Endodermal cell (in vitro differentiated cells): Measurements from ENCODE around the gene JARID2. TPM values are rescaled to one million over a fixed set of nuclear protein-coding genes. Genes with fewer than 3 reads are reported as not detected.

Experiments
- DNase-seq: peaks from one replicate; pipeline ENCODE4 v3.0.0-alpha.2; 2017
- H3K27ac ChIP-seq: 2 replicates; pipeline ENCODE4 v1.5.1; 2013; ENCODE audit warnings: mild to moderate bottlenecking, low read depth, low read length, moderate library complexity
- H3K27me3 ChIP-seq: 2 replicates; pipeline ENCODE4 v1.6.1; 2013; ENCODE audit warnings: mild to moderate bottlenecking, low read length, moderate library complexity; ENCODE audit not compliant: insufficient read depth, control insufficient read depth, poor library complexity, severe bottlenecking
- H3K36me3 ChIP-seq: 2 replicates; pipeline ENCODE4 v1.7.0; 2013; ENCODE audit warnings: mild to moderate bottlenecking, low read length, moderate library complexity; ENCODE audit not compliant: control insufficient read depth, insufficient read depth
- H3K4me1 ChIP-seq: one replicate; pipeline ENCODE4 v1.7.0; 2013; ENCODE audit warnings: low read length; ENCODE audit not compliant: control insufficient read depth, insufficient read depth
- H3K4me3 ChIP-seq: 2 replicates; pipeline ENCODE4 v1.5.1; 2013; ENCODE audit warnings: mild to moderate bottlenecking, low read length, moderate library complexity
- H3K9ac ChIP-seq: 2 replicates; pipeline ENCODE4 v1.6.1; 2013; ENCODE audit warnings: mild to moderate bottlenecking, low read length, moderate library complexity; ENCODE audit not compliant: poor library complexity, severe bottlenecking; ENCODE audit errors: extremely low read depth
- H3K9me3 ChIP-seq: 2 replicates; pipeline ENCODE4 v1.6.1; 2013; ENCODE audit warnings: mild to moderate bottlenecking, low read length, moderate library complexity; ENCODE audit not compliant: control insufficient read depth
- H3K27ac Mint-ChIP-seq: 2 replicates; pipeline ENCODE4 v1.8.0; 2020; ENCODE audit warnings: mixed read lengths
- H3K27me3 Mint-ChIP-seq: 2 replicates; pipeline ENCODE4 v1.8.0; 2021; ENCODE audit warnings: mild to moderate bottlenecking, mixed read lengths; ENCODE audit not compliant: insufficient read depth
- H3K36me3 Mint-ChIP-seq: 2 replicates; pipeline ENCODE4 v1.8.0; 2020; ENCODE audit warnings: low read depth, mixed read lengths
- H3K4me1 Mint-ChIP-seq: 2 replicates; pipeline ENCODE4 v1.8.0; 2020; ENCODE audit warnings: mixed read lengths
- H3K4me3 Mint-ChIP-seq: 2 replicates; pipeline ENCODE4 v1.8.0; 2020; ENCODE audit warnings: mild to moderate bottlenecking, moderate library complexity, mixed read lengths
- H3K9me3 Mint-ChIP-seq: 2 replicates; pipeline ENCODE4 v1.8.0; 2020; ENCODE audit warnings: mild to moderate bottlenecking, mixed read lengths
- CTCF ChIP-seq: fragments of 200-600 bp; sonication (generic); conservative IDR thresholded peaks from 2 replicates; pipeline ENCODE4 v1.5.0; 2021; ENCODE audit warnings: antibody characterized with exemption, mild to moderate bottlenecking
- WGBS, 2 experiments: methylation state at CpG; one replicate each; pipeline versions ENCODE4 v1.1.5 to v1.1.7; 2013; ENCODE audit warnings: missing lambda C conversion rate in 2 of 2, mixed read lengths in 1 of 2; ENCODE audit not compliant: insufficient coverage in 1 of 2, insufficient read length in 1 of 2; 5-methylcytosine and 5-hydroxymethylcytosine counted together
- total RNA-seq, 2 donors: library from RNA; stranded (reverse); fragmentation: NEBNext Ultra II Directional in 1 of 2; extraction: Animal tissue kit (Norgen Biotek cat#: 25700) in 1 of 2; gene quantifications; 2 replicates in 1 of 2; 3 replicates in 1 of 2; pipeline ENCODE4 v1.2.1, GENCODE V29; 2021

The JARID2 gene
- total RNA-seq, 2 donors from 2014 or later: 42.5 to 77.0 TPM

GRCh38 chr6:15363523-15364400 lies 117.9 kb downstream of the JARID2 start:
- WGBS, 2 experiments: 77 to 88% methylated on average over 3 to 9 of the region's 9 CpGs
- Mint-ChIP-seq H3K4me3 (no peak overlapping the region), H3K9me3 (no peaks in the 10 kb centered on the region), H3K27me3 (no peaks in the 10 kb centered on the region), H3K27ac (no peak overlapping the region), H3K36me3 (no peaks in the 10 kb centered on the region), H3K4me1 (peaks cover 23% of the 10 kb centered on the region)
- TF ChIP-seq CTCF: peak; percentile 44
- H3K36me3 ChIP-seq: no peaks in the 10 kb centered on the region
- no peaks in the 10 kb centered on the region for H3K27me3 ChIP-seq
- H3K4me1 ChIP-seq: peaks cover 14% of the 10 kb centered on the region
- H3K27ac ChIP-seq: peak overlapping the region; percentile 62
- no peaks in the 10 kb centered on the region for H3K9me3 ChIP-seq
- H3K9ac ChIP-seq: no peak overlapping the region
- peak; percentile 30 for DNase-seq
- H3K4me3 ChIP-seq: no peak overlapping the region

DNA sequence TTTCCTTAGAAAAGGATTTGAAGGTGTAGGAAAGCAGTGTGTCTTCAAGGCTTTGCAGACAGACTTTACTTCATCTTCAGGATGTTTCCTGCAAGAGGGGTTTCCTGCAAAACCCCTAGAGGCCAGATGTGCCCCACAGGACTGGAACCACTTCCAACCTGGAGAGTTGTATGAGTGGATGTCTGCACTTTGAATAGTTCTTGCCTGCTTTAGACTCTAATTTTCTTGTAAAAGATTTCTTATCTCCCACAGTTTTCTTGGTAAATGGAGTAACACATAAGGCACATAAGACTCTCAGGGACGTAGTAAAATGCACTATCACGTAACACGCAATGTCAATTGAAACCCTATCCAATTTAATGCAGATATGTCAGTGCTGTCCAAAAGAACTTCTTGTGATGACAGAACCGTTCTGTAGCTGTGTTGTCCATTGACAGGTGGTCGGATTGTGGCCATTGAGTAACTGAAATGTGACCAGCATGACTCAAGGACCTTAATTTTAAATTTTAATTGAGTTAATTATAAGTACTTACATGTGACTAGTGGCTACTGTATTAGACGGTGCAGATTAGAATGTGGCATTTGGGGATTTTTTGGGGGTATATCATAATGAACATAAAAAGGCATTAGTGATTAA lies 118.7 kb downstream of the JARID2 start:
- peak; percentile 38 for DNase-seq
- peaks cover 8% of the 10 kb centered on the region for H3K4me1 ChIP-seq
- H3K9ac ChIP-seq: no peak overlapping the region
- TF ChIP-seq CTCF: peak; percentile 10
- Mint-ChIP-seq H3K4me3 (no peak overlapping the region), H3K4me1 (peaks cover 18% of the 10 kb centered on the region), H3K36me3 (no peaks in the 10 kb centered on the region), H3K9me3 (no peaks in the 10 kb centered on the region), H3K27ac (no peak overlapping the region), H3K27me3 (no peaks in the 10 kb centered on the region)
- H3K36me3 ChIP-seq: no peaks in the 10 kb centered on the region
- H3K4me3 ChIP-seq: no peak overlapping the region
- WGBS, 2 experiments: 88 to 95% methylated on average over 3 to 5 of the region's 6 CpGs
- peak overlapping the region; percentile 62 for H3K27ac ChIP-seq
- no peaks in the 10 kb centered on the region for H3K9me3 ChIP-seq
- no peaks in the 10 kb centered on the region for H3K27me3 ChIP-seq

DNA sequence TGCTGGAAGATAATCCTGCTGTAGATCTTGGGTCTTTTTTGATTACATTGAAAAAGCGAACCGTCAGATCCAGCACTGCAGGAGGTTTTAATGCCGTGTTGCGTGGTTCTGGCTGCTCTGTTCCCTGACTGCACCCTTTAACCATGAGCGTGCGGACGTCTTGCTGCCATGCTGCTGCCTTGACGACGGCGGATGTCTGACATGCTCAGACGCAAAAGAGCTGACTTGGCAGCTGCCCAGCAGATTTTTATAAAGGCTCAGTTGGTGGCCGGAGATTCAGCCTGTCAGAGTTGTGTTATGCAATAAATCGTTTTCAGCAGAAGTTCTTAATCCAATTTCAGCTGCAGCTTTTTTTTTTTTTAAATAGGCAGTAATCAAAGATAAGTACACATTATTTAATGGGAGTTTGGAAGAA lies 119.4 kb downstream of the JARID2 start:
- peak; percentile 59 for DNase-seq
- Histone ChIP-seq H3K4me3 (no peak overlapping the region), H3K27me3 (no peaks in the 10 kb centered on the region), H3K27ac (peak overlapping the region; percentile 70), H3K9me3 (no peaks in the 10 kb centered on the region), H3K36me3 (no peaks in the 10 kb centered on the region), H3K4me1 (peaks cover 8% of the 10 kb centered on the region), H3K9ac (no peak overlapping the region)
- Mint-ChIP-seq H3K27me3 (no peaks in the 10 kb centered on the region), H3K4me1 (peaks cover 24% of the 10 kb centered on the region), H3K4me3 (no peak overlapping the region), H3K27ac (no peak overlapping the region), H3K9me3 (no peaks in the 10 kb centered on the region), H3K36me3 (no peaks in the 10 kb centered on the region)
- WGBS, 2 experiments: 51 to 56% methylated on average over 11 to 13 of the region's 13 CpGs
- TF ChIP-seq CTCF: no peak
